Measurements from ENCODE around the gene COLEC11. TPM values are rescaled to one million over a fixed set of nuclear protein-coding genes. Genes with fewer than 3 reads are reported as not detected.

The COLEC11 gene
- total and polyA plus RNA-seq, 2 of the 13 experiments (the other 11 are each of a cell fraction or from before 2014, with no cell fraction given): 1.5 to 3.0 TPM

- TF ChIP-seq ZBTB4 (CRISPR knock-in tag; IDR thresholded peaks at IDR 0.05; ENCODE audit: borderline replicate concordance): no peak
- TF ChIP-seq SMAD9 (CRISPR knock-in tag; IDR thresholded peaks at IDR 0.05): 0 out of 2 replicates have a peak, but pooled peaks have one; percentile 52
- TF ChIP-seq ZNF296 (CRISPR knock-in tag; conservative IDR thresholded peaks at IDR 0.05): no peak
- TF ChIP-seq MED8 (CRISPR knock-in tag; IDR thresholded peaks at IDR 0.05; ENCODE audit: insufficient replicate concordance): no peak
- TF ChIP-seq REL (CRISPR knock-in tag; conservative IDR thresholded peaks at IDR 0.05): no peak
- TF ChIP-seq ZC3H4 (CRISPR knock-in tag; IDR thresholded peaks at IDR 0.05; ENCODE audit: borderline replicate concordance): peak; percentile 33; the same call in 1 of the 2 replicates
- no peak for TF ChIP-seq ZFYVE20 (CRISPR knock-in tag; IDR thresholded peaks at IDR 0.05; ENCODE audit: borderline replicate concordance, low read depth)
- TF ChIP-seq ATF1 (CRISPR knock-in tag; IDR thresholded peaks at IDR 0.05): 0 out of 2 replicates have a peak, but pooled peaks have one; percentile 18
- no peak for TF ChIP-seq ZBTB39 (CRISPR knock-in tag; IDR thresholded peaks at IDR 0.05)
- TF ChIP-seq FOSL1 (CRISPR knock-in tag; IDR thresholded peaks at IDR 0.05; ENCODE audit: borderline replicate concordance): no peak
- TF ChIP-seq HINFP (CRISPR knock-in tag; IDR thresholded peaks at IDR 0.05; ENCODE audit: low read depth): no peak
- TF ChIP-seq PAWR (CRISPR knock-in tag; IDR thresholded peaks at IDR 0.05; ENCODE audit: borderline replicate concordance): no peak
- TF ChIP-seq MYPOP (CRISPR knock-in tag; IDR thresholded peaks at IDR 0.05): 0 out of 2 replicates have a peak, but pooled peaks have one; percentile 34
- TF ChIP-seq, protein P1, sequence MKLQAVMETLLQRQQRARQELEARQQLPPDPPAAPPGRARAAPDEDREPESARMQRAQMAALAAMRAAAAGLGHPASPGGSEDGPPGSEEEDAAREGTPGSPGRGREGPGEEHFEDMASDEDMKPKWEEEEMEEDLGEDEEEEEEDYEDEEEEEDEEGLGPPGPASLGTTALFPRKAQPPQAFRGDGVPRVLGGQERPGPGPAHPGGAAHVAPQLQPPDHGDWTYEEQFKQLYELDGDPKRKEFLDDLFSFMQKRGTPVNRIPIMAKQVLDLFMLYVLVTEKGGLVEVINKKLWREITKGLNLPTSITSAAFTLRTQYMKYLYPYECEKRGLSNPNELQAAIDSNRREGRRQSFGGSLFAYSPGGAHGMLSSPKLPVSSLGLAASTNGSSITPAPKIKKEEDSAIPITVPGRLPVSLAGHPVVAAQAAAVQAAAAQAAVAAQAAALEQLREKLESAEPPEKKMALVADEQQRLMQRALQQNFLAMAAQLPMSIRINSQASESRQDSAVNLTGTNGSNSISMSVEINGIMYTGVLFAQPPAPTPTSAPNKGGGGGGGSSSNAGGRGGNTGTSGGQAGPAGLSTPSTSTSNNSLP (IDR thresholded peaks at IDR 0.05; ENCODE audit: low read depth, low read length): no peak
- TF ChIP-seq NR2F2 (IDR thresholded peaks at IDR 0.05; ENCODE audit: borderline replicate concordance, low read depth): peak; percentile 96
- no peak for TF ChIP-seq ZNF496 (CRISPR knock-in tag; IDR thresholded peaks at IDR 0.05; ENCODE audit: insufficient replicate concordance)
- TF ChIP-seq PITX1 (CRISPR knock-in tag; IDR thresholded peaks at IDR 0.05): peak; percentile 58; the same call in 1 of the 2 replicates
These were observed 62.1 kb downstream of the COLEC11 start (continued) for GRCh38 chr2:3656762-3657721.
